Testis (tissue), 2 donors: ENCODE data around the gene WASF2.

Source experiments
- POLR2A ChIP-seq: fragments of 450-650 bp; IDR thresholded peaks from one replicate; pipeline ENCODE4 v1.6.1; 2017; ENCODE audit warnings: antibody characterized with exemption, mild to moderate bottlenecking, moderate library complexity
- TF ChIP-seq, protein P1 (sequence below), 3 experiments: fragments of 450-650 bp in 2 of 3; fragments of 200-600 bp in 1 of 3; sonication (generic) in 1 of 3; IDR thresholded peaks; one replicate each; pipeline ENCODE4 v1.5.1; 2016 to 2019; ENCODE audit warnings: antibody characterized with exemption in 3 of 3, mild to moderate bottlenecking in 2 of 3, moderate library complexity in 1 of 3

DNA sequence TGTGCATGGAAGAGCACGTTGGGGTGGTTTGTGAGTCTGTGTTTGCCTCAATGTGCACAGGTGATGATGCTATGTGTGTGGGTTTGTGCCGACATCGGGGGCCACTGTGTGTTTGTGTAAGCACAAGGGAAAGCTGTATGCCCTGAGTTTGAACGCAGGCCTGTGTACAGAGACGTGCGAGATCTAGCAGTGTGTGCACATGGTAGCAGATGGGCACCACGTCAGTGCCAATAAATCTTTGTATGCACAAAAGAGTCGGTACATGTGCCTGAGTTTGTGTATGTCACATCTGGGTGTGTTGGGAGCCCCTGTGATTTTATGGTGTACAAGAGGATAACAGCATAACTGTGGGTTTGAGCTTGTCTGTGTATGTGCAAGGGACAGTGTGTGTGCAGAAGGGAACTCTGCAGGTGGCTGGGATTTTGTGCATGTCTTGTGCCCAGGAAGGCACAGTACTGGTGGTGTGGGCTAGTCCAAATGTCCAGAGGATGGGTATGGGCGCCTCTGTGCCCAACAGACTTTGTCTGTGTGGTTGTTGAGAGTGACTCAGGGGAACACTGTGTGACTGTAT, 32.0 kb upstream of the WASF2 start:
- TF ChIP-seq, protein P1, sequence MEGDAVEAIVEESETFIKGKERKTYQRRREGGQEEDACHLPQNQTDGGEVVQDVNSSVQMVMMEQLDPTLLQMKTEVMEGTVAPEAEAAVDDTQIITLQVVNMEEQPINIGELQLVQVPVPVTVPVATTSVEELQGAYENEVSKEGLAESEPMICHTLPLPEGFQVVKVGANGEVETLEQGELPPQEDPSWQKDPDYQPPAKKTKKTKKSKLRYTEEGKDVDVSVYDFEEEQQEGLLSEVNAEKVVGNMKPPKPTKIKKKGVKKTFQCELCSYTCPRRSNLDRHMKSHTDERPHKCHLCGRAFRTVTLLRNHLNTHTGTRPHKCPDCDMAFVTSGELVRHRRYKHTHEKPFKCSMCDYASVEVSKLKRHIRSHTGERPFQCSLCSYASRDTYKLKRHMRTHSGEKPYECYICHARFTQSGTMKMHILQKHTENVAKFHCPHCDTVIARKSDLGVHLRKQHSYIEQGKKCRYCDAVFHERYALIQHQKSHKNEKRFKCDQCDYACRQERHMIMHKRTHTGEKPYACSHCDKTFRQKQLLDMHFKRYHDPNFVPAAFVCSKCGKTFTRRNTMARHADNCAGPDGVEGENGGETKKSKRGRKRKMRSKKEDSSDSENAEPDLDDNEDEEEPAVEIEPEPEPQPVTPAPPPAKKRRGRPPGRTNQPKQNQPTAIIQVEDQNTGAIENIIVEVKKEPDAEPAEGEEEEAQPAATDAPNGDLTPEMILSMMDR (IDR thresholded peaks at IDR 0.05), result no peak
- no peak for TF ChIP-seq POLR2A
